IPS-18a (cell line): ENCODE measurements around the gene PCP4L1.

Experiments
- H3K27ac ChIP-seq: one replicate; pipeline ENCODE4 v1.5.1; 2013; ENCODE audit warnings: low read length
- H3K27me3 ChIP-seq: one replicate; pipeline ENCODE4 v1.6.1; 2013; ENCODE audit warnings: mild to moderate bottlenecking, low read length; ENCODE audit not compliant: control insufficient read depth, insufficient read depth
- H3K36me3 ChIP-seq: one replicate; pipeline ENCODE4 v1.6.1; 2013; ENCODE audit warnings: low read depth, low read length; ENCODE audit not compliant: control insufficient read depth
- H3K4me1 ChIP-seq: one replicate; pipeline ENCODE4 v1.6.1; 2013; ENCODE audit warnings: low read depth, low read length; ENCODE audit not compliant: control insufficient read depth
- H3K4me3 ChIP-seq: one replicate; pipeline ENCODE4 v1.5.1; 2013; ENCODE audit warnings: low read length
- H3K9ac ChIP-seq: one replicate; pipeline ENCODE4 v1.6.1; 2013; ENCODE audit warnings: mild to moderate bottlenecking, low read length, moderate library complexity
- H3K9me3 ChIP-seq: one replicate; pipeline ENCODE4 v1.6.1; 2013; ENCODE audit warnings: low read depth, low read length; ENCODE audit not compliant: control insufficient read depth

Gene PCP4L1

GRCh38 chr1:161285521-161285920 is 27.0 kb downstream of the PCP4L1 start:
- Histone ChIP-seq H3K9ac (no peak overlapping the region), H3K27me3 (no peaks in the 10 kb centered on the region), H3K27ac (no peak overlapping the region), H3K4me3 (no peak overlapping the region), H3K9me3 (no peaks in the 10 kb centered on the region), H3K4me1 (peaks cover 8% of the 10 kb centered on the region), H3K36me3 (no peaks in the 10 kb centered on the region)

GRCh38 chr1:161287482-161288054 is 29.0 kb downstream of the PCP4L1 start:
- no peak overlapping the region for H3K4me3 ChIP-seq
- no peak overlapping the region for H3K27ac ChIP-seq
- H3K9ac ChIP-seq, result no peak overlapping the region
- no peaks in the 10 kb centered on the region for H3K36me3 ChIP-seq
- H3K27me3 ChIP-seq, result no peaks in the 10 kb centered on the region
- H3K4me1 ChIP-seq, result peaks cover 8% of the 10 kb centered on the region
- H3K9me3 ChIP-seq, result no peaks in the 10 kb centered on the region

GRCh38 chr1:161290779-161291178 is 32.2 kb downstream of the PCP4L1 start:
- Histone ChIP-seq H3K36me3 (no peaks in the 10 kb centered on the region), H3K9ac (no peak overlapping the region), H3K4me1 (peaks cover 1% of the 10 kb centered on the region), H3K27me3 (no peaks in the 10 kb centered on the region), H3K9me3 (no peaks in the 10 kb centered on the region), H3K27ac (no peak overlapping the region), H3K4me3 (no peak overlapping the region)

GRCh38 chr1:161297415-161297814 is 38.9 kb downstream of the PCP4L1 start:
- Histone ChIP-seq H3K27me3 (no peaks in the 10 kb centered on the region), H3K4me3 (no peak overlapping the region), H3K36me3 (no peaks in the 10 kb centered on the region), H3K27ac (no peak overlapping the region), H3K4me1 (no peaks in the 10 kb centered on the region), H3K9ac (no peak overlapping the region), H3K9me3 (no peaks in the 10 kb centered on the region)

GRCh38 chr1:161298116-161298515 is 39.6 kb downstream of the PCP4L1 start:
- no peak overlapping the region for H3K27ac ChIP-seq
- no peak overlapping the region for H3K4me3 ChIP-seq
- H3K4me1 ChIP-seq, result no peaks in the 10 kb centered on the region
- H3K9ac ChIP-seq, result no peak overlapping the region
- no peaks in the 10 kb centered on the region for H3K27me3 ChIP-seq
- H3K36me3 ChIP-seq, result no peaks in the 10 kb centered on the region
- no peaks in the 10 kb centered on the region for H3K9me3 ChIP-seq

- H3K27ac ChIP-seq, result no peak overlapping the region
- no peaks in the 10 kb centered on the region for H3K36me3 ChIP-seq
- no peaks in the 10 kb centered on the region for H3K27me3 ChIP-seq
- H3K4me3 ChIP-seq, result no peak overlapping the region
- no peak overlapping the region for H3K9ac ChIP-seq
- H3K9me3 ChIP-seq, result no peaks in the 10 kb centered on the region
- H3K4me1 ChIP-seq, result peaks cover 6% of the 10 kb centered on the region
Measured at GRCh38 chr1:161299347-161299746, 40.8 kb downstream of the PCP4L1 start.

- H3K4me3 ChIP-seq, result no peak overlapping the region
- H3K9ac ChIP-seq, result no peak overlapping the region
- no peaks in the 10 kb centered on the region for H3K36me3 ChIP-seq
- H3K27me3 ChIP-seq, result no peaks in the 10 kb centered on the region
- H3K4me1 ChIP-seq, result peaks cover 7% of the 10 kb centered on the region
- no peak overlapping the region for H3K27ac ChIP-seq
- no peaks in the 10 kb centered on the region for H3K9me3 ChIP-seq
Measured at GRCh38 chr1:161300478-161300877, 41.9 kb downstream of the PCP4L1 start.

- Histone ChIP-seq H3K36me3 (no peaks in the 10 kb centered on the region), H3K4me3 (peak overlapping the region; percentile 81), H3K4me1 (peaks cover 7% of the 10 kb centered on the region), H3K27me3 (no peaks in the 10 kb centered on the region), H3K27ac (no peak overlapping the region), H3K9ac (no peak overlapping the region), H3K9me3 (no peaks in the 10 kb centered on the region)
Measured at GRCh38 chr1:161304927-161305866, 46.7 kb downstream of the PCP4L1 start.

- no peaks in the 10 kb centered on the region for H3K27me3 ChIP-seq
- no peak overlapping the region for H3K9ac ChIP-seq
- H3K4me1 ChIP-seq, result peaks cover 7% of the 10 kb centered on the region
- peak overlapping the region; percentile 81 for H3K4me3 ChIP-seq
- no peak overlapping the region for H3K27ac ChIP-seq
- no peaks in the 10 kb centered on the region for H3K36me3 ChIP-seq
- no peaks in the 10 kb centered on the region for H3K9me3 ChIP-seq
Measured at GRCh38 chr1:161305867-161306519, 47.4 kb downstream of the PCP4L1 start.

GRCh38 chr1:161307230-161307768 is 48.8 kb downstream of the PCP4L1 start:
- H3K36me3 ChIP-seq, result no peaks in the 10 kb centered on the region
- H3K4me1 ChIP-seq, result peaks cover 7% of the 10 kb centered on the region
- no peaks in the 10 kb centered on the region for H3K9me3 ChIP-seq
- H3K4me3 ChIP-seq, result no peak overlapping the region
- no peaks in the 10 kb centered on the region for H3K27me3 ChIP-seq
- no peak overlapping the region for H3K9ac ChIP-seq
- H3K27ac ChIP-seq, result no peak overlapping the region

GRCh38 chr1:161307892-161308638 is 49.5 kb downstream of the PCP4L1 start:
- no peak overlapping the region for H3K9ac ChIP-seq
- no peaks in the 10 kb centered on the region for H3K36me3 ChIP-seq
- H3K27me3 ChIP-seq, result no peaks in the 10 kb centered on the region
- no peaks in the 10 kb centered on the region for H3K9me3 ChIP-seq
- H3K27ac ChIP-seq, result no peak overlapping the region
- no peak overlapping the region for H3K4me3 ChIP-seq
- H3K4me1 ChIP-seq, result peaks cover 7% of the 10 kb centered on the region
